Measurements from ENCODE around the gene MYO15B. TPM values are rescaled to one million over a fixed set of nuclear protein-coding genes. Genes with fewer than 3 reads are reported as not detected.

MYO15B gene
- polyA plus RNA-seq, 2 donors, result 27.8 to 89.5 TPM

DNA sequence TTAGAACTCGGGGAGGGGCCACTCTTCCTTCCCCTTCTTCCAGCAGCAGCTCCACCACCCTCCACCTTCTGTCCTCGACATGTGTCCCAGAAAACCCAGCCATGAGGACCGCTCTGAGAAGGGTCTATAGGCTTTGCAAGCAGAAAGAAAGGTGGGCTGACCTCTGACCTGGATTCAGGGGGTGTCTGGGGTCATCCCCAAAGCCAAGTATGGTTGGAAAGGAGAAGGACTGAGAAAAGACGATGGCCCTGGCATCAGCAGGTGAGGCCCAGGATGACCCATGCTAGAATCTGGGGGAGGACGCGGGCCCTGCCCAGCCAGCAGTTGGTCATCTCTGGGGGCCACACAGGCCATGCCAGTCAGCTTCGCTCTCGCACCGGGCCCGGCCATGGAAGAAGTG, 39.5 kb downstream of the MYO15B start:
- WGBS, 2 donors, result 91 to 94% methylated on average over 10 of the region's 10 CpGs
- Histone ChIP-seq H3K27me3 (ENCODE audit: control insufficient read depth in 1 of 2, insufficient read depth in 2 of 2, low read length in 2 of 2) (no peaks in the 10 kb centered on the region), H3K4me3 (ENCODE audit: low read depth in 1 of 2, low read length in 2 of 2) (no peak overlapping the region), H3K27ac (ENCODE audit: low read depth in 2 of 2, low read length in 1 of 2) (no peak overlapping the region), H3K36me3 (ENCODE audit: control insufficient read depth in 2 of 2, insufficient read depth in 2 of 2, low read length in 1 of 2) (peaks cover 0 to 50% of the 10 kb centered on the region in 2 donors), H3K4me1 (ENCODE audit: control insufficient read depth in 2 of 2, insufficient read depth in 2 of 2, low read length in 1 of 2) (no peaks in the 10 kb centered on the region), H3K9me3 (ENCODE audit: control insufficient read depth in 2 of 2, insufficient read depth in 1 of 2, low read depth in 1 of 2, low read length in 1 of 2) (no peaks in the 10 kb centered on the region)

DNA sequence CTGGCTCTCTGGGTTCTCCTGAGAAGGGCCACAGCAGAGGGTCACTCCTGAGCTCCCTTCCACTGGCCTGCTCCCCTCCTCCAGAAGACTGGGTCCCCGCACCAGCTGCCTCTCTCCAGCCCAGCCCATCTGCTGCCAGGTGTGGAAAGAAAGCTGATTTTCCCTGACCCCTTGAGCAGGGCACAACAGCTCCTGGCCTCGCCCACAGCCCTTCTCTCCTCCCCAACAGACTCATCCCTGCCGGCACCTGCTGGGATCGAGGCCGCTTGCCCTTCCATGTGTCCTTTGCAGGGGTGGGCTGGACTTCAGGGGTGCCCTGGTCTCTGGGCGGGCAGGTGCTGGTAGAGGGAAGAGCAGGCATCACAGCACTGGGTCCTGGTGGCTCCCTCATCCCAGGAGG, 40.8 kb downstream of the MYO15B start:
- WGBS, 2 donors, result 84 to 88% methylated on average over 6 of the region's 6 CpGs
- Histone ChIP-seq H3K27ac (ENCODE audit: low read depth in 2 of 2, low read length in 1 of 2) (no peak overlapping the region), H3K36me3 (ENCODE audit: control insufficient read depth in 2 of 2, insufficient read depth in 2 of 2, low read length in 1 of 2) (peaks cover 0 to 50% of the 10 kb centered on the region in 2 donors)

DNA sequence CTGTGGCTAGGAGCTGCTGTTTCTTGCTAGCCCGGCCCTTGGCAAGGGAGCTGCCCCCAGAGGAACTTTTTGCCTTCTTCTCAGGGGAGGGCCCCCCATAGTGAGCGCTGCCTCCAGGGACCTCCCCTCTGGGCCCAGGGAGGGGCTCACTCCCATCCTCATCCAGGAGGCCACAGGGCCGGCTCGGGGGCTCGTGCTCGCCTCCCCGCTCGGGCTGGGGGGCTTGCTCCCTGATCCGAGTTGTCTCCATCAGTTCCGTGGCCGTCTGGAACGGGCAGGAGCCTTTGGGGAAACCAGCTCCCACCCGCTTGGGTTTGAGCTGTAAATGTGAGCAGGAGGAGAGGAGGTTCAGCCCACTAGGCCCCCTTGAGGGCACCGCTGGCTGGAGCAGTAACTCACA, 41.6 kb downstream of the MYO15B start:
- no peak overlapping the region for H3K4me3 ChIP-seq (ENCODE audit: low read depth in 1 of 2, low read length in 2 of 2)
- peaks cover 0 to 50% of the 10 kb centered on the region in 2 donors for H3K36me3 ChIP-seq (ENCODE audit: control insufficient read depth in 2 of 2, insufficient read depth in 2 of 2, low read length in 1 of 2)
- no peaks in the 10 kb centered on the region for H3K9me3 ChIP-seq (ENCODE audit: control insufficient read depth in 2 of 2, insufficient read depth in 1 of 2, low read depth in 1 of 2, low read length in 1 of 2)
- peaks cover 6 to 11% of the 10 kb centered on the region in 2 donors for H3K4me1 ChIP-seq (ENCODE audit: control insufficient read depth in 2 of 2, insufficient read depth in 2 of 2, low read length in 1 of 2)
- WGBS, 2 donors, result 79 to 80% methylated on average over 14 of the region's 14 CpGs
- H3K27me3 ChIP-seq (ENCODE audit: control insufficient read depth in 1 of 2, insufficient read depth in 2 of 2, low read length in 2 of 2), result no peaks in the 10 kb centered on the region
- no peak overlapping the region for H3K27ac ChIP-seq (ENCODE audit: low read depth in 2 of 2, low read length in 1 of 2)

More for the DNA sequence above, 40.8 kb downstream of the MYO15B start:
- Histone ChIP-seq H3K9me3 (ENCODE audit: control insufficient read depth in 2 of 2, insufficient read depth in 1 of 2, low read depth in 1 of 2, low read length in 1 of 2) (no peaks in the 10 kb centered on the region), H3K4me1 (ENCODE audit: control insufficient read depth in 2 of 2, insufficient read depth in 2 of 2, low read length in 1 of 2) (peaks cover 4% of the 10 kb centered on the region in 2 donors), H3K27me3 (ENCODE audit: control insufficient read depth in 1 of 2, insufficient read depth in 2 of 2, low read length in 2 of 2) (no peaks in the 10 kb centered on the region), H3K4me3 (ENCODE audit: low read depth in 1 of 2, low read length in 2 of 2) (no peak overlapping the region)

DNA sequence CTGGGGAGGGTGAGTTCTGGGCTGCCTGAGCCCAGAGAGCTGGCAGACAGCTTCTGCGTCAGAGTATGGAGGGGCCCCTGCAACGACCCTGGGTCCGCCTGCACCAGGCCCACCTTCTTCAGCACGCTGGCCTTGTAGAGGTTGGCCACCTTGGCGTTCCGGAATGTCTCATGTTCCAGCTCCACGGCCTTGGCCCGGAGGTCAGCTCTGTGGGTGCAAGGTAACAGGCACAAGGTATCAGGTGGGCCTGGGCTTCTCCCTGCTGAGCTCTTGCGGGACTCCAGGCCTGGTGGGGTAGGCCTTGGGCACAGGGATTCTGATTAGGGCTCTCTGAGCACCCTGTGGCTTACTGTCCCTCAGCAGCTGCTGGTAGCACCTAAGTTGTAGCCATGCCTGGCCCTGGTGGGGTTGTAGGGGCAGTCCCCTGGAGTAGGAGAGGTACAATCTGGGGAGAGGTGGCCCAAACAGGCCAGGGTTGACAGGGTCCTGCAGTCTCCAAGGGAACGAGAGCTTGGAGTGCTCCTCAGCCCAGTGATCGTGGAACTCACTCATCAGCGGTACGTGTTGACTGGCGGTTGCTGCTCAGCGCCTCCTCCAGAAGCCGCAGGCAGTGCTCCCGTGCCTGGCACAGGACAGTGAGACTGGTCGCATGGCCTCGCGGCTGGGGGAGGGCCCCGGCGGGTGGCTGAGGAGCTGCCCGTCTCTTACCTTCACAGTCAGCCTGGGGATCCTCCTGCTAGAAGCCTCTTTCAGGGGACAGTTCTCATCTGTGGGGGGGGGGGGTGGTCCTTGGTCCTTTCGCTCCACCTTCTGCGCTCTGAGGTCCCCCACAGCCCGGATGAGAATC, 42.7 kb downstream of the MYO15B start:
- no peak overlapping the region for H3K4me3 ChIP-seq (ENCODE audit: low read depth in 1 of 2, low read length in 2 of 2)
- H3K4me1 ChIP-seq (ENCODE audit: control insufficient read depth in 2 of 2, insufficient read depth in 2 of 2, low read length in 1 of 2), result peaks cover 10 to 13% of the 10 kb centered on the region in 2 donors
- no peaks in the 10 kb centered on the region for H3K9me3 ChIP-seq (ENCODE audit: control insufficient read depth in 2 of 2, insufficient read depth in 1 of 2, low read depth in 1 of 2, low read length in 1 of 2)
- 85 to 90% methylated on average over 21 to 26 of the region's 26 CpGs for WGBS, 2 donors
- no peaks in the 10 kb centered on the region for H3K27me3 ChIP-seq (ENCODE audit: control insufficient read depth in 1 of 2, insufficient read depth in 2 of 2, low read length in 2 of 2)
- H3K36me3 ChIP-seq (ENCODE audit: control insufficient read depth in 2 of 2, insufficient read depth in 2 of 2, low read length in 1 of 2), result peaks cover 0 to 42% of the 10 kb centered on the region in 2 donors
- no peak overlapping the region for H3K27ac ChIP-seq (ENCODE audit: low read depth in 2 of 2, low read length in 1 of 2)

DNA sequence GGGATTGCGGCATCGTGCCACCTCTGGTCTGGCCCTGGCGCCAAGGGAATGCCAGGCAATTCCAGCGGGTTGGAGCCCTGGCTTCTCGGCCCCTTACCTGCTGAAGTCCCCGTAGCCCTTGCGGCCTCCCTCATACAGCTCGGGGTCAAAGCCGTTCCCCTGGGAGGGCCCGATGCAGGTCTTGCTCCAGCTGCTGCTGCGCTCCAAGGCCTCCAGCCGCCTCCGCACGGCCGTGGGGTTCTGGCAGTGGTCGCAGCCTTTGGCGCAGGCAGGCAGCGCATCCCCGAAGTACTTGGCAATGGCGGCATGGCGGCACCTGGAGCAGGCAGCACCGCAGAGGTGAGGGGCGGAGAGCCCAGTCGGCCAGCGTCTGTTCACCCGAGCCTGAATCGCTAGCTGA, 43.8 kb downstream of the MYO15B start:
- H3K27ac ChIP-seq (ENCODE audit: low read depth in 2 of 2, low read length in 1 of 2), result no peak overlapping the region
- H3K36me3 ChIP-seq (ENCODE audit: control insufficient read depth in 2 of 2, insufficient read depth in 2 of 2, low read length in 1 of 2), result peaks cover 0 to 33% of the 10 kb centered on the region in 2 donors
- no peaks in the 10 kb centered on the region for H3K9me3 ChIP-seq (ENCODE audit: control insufficient read depth in 2 of 2, insufficient read depth in 1 of 2, low read depth in 1 of 2, low read length in 1 of 2)
- 91 to 93% methylated on average over 26 to 27 of the region's 27 CpGs for WGBS, 2 donors
- no peaks in the 10 kb centered on the region for H3K27me3 ChIP-seq (ENCODE audit: control insufficient read depth in 1 of 2, insufficient read depth in 2 of 2, low read length in 2 of 2)
- no peak overlapping the region for H3K4me3 ChIP-seq (ENCODE audit: low read depth in 1 of 2, low read length in 2 of 2)
- peaks cover 10 to 13% of the 10 kb centered on the region in 2 donors for H3K4me1 ChIP-seq (ENCODE audit: control insufficient read depth in 2 of 2, insufficient read depth in 2 of 2, low read length in 1 of 2)

DNA sequence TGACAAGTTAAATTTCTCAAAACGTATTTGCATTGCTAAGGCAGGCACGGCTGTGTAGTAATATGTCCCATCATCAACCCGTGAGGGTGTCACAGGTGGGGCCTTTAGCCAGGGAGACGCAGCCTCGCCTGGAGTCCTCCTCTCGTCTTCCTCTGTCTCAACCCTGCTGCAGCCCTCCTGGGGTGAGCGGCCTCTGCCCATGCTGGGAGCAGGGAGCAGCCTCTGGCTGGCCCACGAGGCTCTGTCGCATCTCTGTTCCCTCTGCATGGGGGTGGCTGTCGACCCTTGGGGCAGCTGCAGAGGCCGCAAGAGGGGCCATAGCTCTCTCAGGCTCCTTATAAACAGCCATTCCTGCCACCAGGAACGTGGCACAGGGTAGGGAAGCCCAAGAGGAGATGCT, 44.8 kb downstream of the MYO15B start:
- peaks cover 0 to 26% of the 10 kb centered on the region in 2 donors for H3K36me3 ChIP-seq (ENCODE audit: control insufficient read depth in 2 of 2, insufficient read depth in 2 of 2, low read length in 1 of 2)
- no peaks in the 10 kb centered on the region for H3K27me3 ChIP-seq (ENCODE audit: control insufficient read depth in 1 of 2, insufficient read depth in 2 of 2, low read length in 2 of 2)
- H3K9me3 ChIP-seq (ENCODE audit: control insufficient read depth in 2 of 2, insufficient read depth in 1 of 2, low read depth in 1 of 2, low read length in 1 of 2), result no peaks in the 10 kb centered on the region
- peak overlapping the region in 1 of 2 donors; percentile 34 for H3K27ac ChIP-seq (ENCODE audit: low read depth in 2 of 2, low read length in 1 of 2)
- H3K4me3 ChIP-seq (ENCODE audit: low read depth in 1 of 2, low read length in 2 of 2), result no peak overlapping the region
- peaks cover 10 to 13% of the 10 kb centered on the region in 2 donors for H3K4me1 ChIP-seq (ENCODE audit: control insufficient read depth in 2 of 2, insufficient read depth in 2 of 2, low read length in 1 of 2)
- 73 to 76% methylated on average over 12 of the region's 12 CpGs for whole genome bisulfite sequencing, 2 donors

DNA sequence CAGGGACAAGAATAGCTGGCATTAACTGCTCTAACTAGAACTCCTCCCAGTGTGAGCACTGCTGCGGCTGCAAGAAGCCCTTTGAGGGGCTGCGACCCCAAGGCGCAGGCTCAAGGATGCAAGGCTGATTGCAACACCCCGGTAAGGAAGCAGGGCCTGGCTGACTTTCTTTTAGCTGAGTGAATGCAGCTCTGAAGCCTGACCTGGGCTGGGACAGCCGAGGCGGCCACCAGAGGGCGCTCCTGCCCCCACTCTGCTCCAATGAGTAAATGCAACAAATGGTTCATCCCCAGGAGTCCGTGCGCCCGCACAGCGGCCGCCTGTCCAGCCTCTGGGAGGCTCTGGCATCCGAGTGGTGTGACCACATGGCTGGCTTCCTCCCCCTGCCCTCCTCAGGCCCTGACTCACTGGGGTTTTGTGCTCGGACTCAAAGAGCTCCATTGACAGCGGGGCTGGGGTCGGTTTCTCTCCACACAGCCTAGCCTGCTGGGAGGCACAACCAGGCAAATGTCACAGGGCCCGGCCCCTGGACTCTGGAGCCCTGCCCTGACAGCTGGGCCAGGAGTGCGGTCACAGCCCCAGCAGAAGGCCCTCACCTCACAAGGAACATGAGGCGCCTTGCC, 45.4 kb downstream of the MYO15B start, which contains the start of gene SMIM5:
Gene SMIM5 (plus strand): TSS at position 572 of the 623 bp plus-strand sequence. CDS start 6,768 bp downstream, outside the sequence.
- peaks cover 10 to 13% of the 10 kb centered on the region in 2 donors for H3K4me1 ChIP-seq (ENCODE audit: control insufficient read depth in 2 of 2, insufficient read depth in 2 of 2, low read length in 1 of 2)

DNA sequence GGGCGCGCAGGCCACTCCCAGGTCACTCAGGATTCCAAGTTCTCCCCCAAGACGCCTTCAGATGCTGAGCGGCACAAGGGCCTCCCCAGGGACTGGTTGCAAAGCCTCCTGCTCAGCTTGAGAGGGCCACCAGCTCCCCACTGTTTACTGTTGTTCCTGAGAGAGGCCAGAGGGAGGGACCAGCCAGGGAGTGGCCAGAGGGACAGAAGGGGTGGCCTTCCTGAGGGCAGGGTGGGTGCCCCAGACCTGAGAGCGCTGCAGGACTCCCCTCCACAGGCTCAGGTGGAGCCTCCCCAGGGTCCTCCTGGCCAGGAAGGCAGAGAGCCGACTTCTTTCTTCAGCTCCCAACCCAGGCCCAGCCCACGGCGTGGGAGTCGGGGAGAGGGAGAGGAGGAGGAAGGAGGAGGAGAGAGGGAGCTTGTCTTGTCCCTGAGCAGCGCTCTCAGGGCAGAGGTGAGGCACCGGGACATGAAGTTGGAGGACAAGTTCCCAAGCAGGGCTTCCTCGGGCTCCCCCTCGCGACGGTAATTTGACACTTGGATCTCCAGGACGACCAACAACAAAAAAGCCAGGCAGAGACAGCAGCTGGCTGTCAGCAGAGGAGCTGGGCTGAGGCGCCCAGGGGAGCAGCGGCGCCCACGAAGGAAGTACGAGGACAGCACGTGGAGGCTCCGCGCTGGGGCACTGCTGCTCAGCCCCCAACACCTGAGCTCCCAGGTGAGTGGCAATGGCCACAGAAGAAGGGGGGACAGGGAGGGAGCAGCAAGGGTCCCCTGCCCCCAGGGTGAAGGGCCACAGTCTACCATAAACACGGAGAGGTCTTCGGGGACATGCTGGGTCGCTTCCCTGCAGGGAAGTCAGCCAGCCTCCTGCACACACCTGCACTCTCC, 46.1 kb downstream of the MYO15B start:
- WGBS, 2 donors, result 14% methylated on average over 27 of the region's 27 CpGs
- Histone ChIP-seq H3K4me1 (ENCODE audit: control insufficient read depth in 2 of 2, insufficient read depth in 2 of 2, low read length in 1 of 2) (peaks cover 10 to 13% of the 10 kb centered on the region in 2 donors), H3K4me3 (ENCODE audit: low read depth in 1 of 2, low read length in 2 of 2) (peak overlapping the region; percentile 7 to 24), H3K36me3 (ENCODE audit: control insufficient read depth in 2 of 2, insufficient read depth in 2 of 2, low read length in 1 of 2) (peaks cover 0 to 15% of the 10 kb centered on the region in 2 donors), H3K27me3 (ENCODE audit: control insufficient read depth in 1 of 2, insufficient read depth in 2 of 2, low read length in 2 of 2) (no peaks in the 10 kb centered on the region), H3K9me3 (ENCODE audit: control insufficient read depth in 2 of 2, insufficient read depth in 1 of 2, low read depth in 1 of 2, low read length in 1 of 2) (no peaks in the 10 kb centered on the region), H3K27ac (ENCODE audit: low read depth in 2 of 2, low read length in 1 of 2) (peak overlapping the region; percentile 84 to 89)

More for the DNA sequence above, 45.4 kb downstream of the MYO15B start, which contains the start of gene SMIM5:
- Histone ChIP-seq H3K9me3 (ENCODE audit: control insufficient read depth in 2 of 2, insufficient read depth in 1 of 2, low read depth in 1 of 2, low read length in 1 of 2) (no peaks in the 10 kb centered on the region), H3K27me3 (ENCODE audit: control insufficient read depth in 1 of 2, insufficient read depth in 2 of 2, low read length in 2 of 2) (no peaks in the 10 kb centered on the region), H3K36me3 (ENCODE audit: control insufficient read depth in 2 of 2, insufficient read depth in 2 of 2, low read length in 1 of 2) (peaks cover 0 to 23% of the 10 kb centered on the region in 2 donors), H3K4me3 (ENCODE audit: low read depth in 1 of 2, low read length in 2 of 2) (peak within 1 kb of the TSS; percentile 7 to 24), H3K27ac (ENCODE audit: low read depth in 2 of 2, low read length in 1 of 2) (peak within 1 kb of the TSS; percentile 84 to 89)
- 13 to 16% methylated on average over 19 of the region's 19 CpGs for WGBS, 2 donors

DNA sequence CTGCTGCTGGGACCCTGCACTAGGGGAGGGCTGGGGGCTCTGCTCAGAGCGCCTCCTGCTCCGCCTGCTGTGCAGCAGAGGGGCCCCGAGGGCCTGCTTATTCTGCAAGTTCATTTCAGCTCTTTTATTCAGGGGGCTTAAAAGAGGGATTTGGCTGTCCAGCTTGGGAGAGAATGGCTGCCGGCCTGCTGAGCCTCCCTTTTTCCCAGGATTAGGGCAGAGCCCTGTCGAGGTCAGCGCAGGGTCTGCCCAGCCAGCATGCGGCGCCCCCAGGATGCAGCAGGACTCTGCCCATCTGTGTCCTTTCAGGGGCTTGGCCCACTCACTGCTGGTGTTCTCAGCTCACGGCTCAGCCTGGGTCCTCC, 46.8 kb downstream of the MYO15B start:
- no peaks in the 10 kb centered on the region for H3K27me3 ChIP-seq (ENCODE audit: control insufficient read depth in 1 of 2, insufficient read depth in 2 of 2, low read length in 2 of 2)
- H3K36me3 ChIP-seq (ENCODE audit: control insufficient read depth in 2 of 2, insufficient read depth in 2 of 2, low read length in 1 of 2), result peaks cover 0 to 13% of the 10 kb centered on the region in 2 donors
- peak overlapping the region in 1 of 2 donors; percentile 7 for H3K4me3 ChIP-seq (ENCODE audit: low read depth in 1 of 2, low read length in 2 of 2)
- H3K9me3 ChIP-seq (ENCODE audit: control insufficient read depth in 2 of 2, insufficient read depth in 1 of 2, low read depth in 1 of 2, low read length in 1 of 2), result no peaks in the 10 kb centered on the region
- H3K27ac ChIP-seq (ENCODE audit: low read depth in 2 of 2, low read length in 1 of 2), result peak overlapping the region; percentile 84 to 89
- 78% methylated on average over 9 of the region's 9 CpGs for WGBS, 2 donors
- H3K4me1 ChIP-seq (ENCODE audit: control insufficient read depth in 2 of 2, insufficient read depth in 2 of 2, low read length in 1 of 2), result peaks cover 10 to 13% of the 10 kb centered on the region in 2 donors

Data from esophagus (tissue), 2 donors.